Measurements from ENCODE around the gene BCOR. TPM values are rescaled to one million over a fixed set of nuclear protein-coding genes. Genes with fewer than 3 reads are reported as not detected.

BCOR gene
- total and polyA plus RNA-seq, 7 donors = 6.4 to 24.3 (median 18.3) TPM

- Histone ChIP-seq H3K27ac (no peak overlapping the region), H3K9me3 (no peaks in the 10 kb centered on the region), H3K27me3 (ENCODE audit: insufficient read depth in 3 of 3, low read length in 2 of 3) (peaks cover 0 to 52% (median 0%) of the 10 kb centered on the region in 3 donors), H3K4me1 (peaks cover 7% of the 10 kb centered on the region), H3K4me3 (no peak overlapping the region), H3K36me3 (ENCODE audit: insufficient read depth in 1 of 2, low read depth in 1 of 2) (no peaks in the 10 kb centered on the region)
- intact Hi-C loops (cut with DNase I) = no loop called here
- no peak for DNase-seq
- TF ChIP-seq CTCF (IDR thresholded peaks at IDR 0.05) = no peak
- no peak for ATAC-seq
- 79 to 97% (median 93%) methylated on average over 6 of the region's 6 CpGs for WGBS, 3 donors
These were observed 44.7 kb upstream of the BCOR start for GRCh38 chrX:40142417-40142816.

DNA sequence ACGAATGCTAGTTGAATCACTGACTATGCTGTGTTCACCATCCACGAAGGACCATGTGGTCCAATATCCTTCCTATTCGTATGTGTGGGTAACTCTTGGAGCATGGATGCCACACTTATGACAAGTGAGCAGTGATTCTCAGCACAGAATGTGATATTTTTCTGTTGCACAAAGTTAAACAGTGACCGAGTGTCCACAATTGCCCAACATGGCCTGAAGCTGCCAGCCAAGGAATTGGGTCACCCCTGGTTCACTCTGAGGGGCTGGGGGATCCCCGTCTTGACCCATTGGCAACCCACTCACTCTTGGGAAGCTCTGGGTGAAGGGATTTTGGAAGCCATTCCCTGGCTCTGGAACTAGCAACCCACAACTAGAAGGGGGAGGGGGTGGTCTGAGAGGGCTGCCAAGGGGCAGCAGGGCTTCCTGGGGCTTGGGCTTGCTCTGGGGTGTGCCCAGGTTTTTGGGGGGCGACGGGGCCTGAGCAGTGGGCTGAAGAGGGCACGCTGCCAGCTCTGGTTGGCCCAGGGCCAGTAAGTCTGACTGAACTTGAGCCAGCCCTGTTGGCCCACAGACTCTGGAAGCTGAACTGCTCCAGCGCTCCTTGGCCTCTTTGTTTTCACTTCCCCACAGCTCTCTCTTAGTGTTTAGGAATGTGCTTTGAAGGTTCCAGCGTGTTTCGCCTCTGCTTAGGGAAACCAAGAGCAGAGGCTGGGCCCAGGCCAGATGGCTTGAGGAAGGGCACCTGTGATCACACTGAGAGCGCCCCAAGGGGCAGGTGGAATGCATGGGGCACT lies 43.1 kb upstream of the BCOR start:
- Histone ChIP-seq H3K4me3 (no peak overlapping the region), H3K4me1 (no peaks in the 10 kb centered on the region), H3K9me3 (no peaks in the 10 kb centered on the region), H3K27me3 (ENCODE audit: insufficient read depth in 3 of 3, low read length in 2 of 3) (peaks cover 0 to 37% (median 0%) of the 10 kb centered on the region in 3 donors), H3K27ac (no peak overlapping the region), H3K36me3 (ENCODE audit: insufficient read depth in 1 of 2, low read depth in 1 of 2) (no peaks in the 10 kb centered on the region)
- DNase-seq = peak; percentile 44 to 70
- ATAC-seq = peak; percentile 39 to 71 (median 68)
- WGBS, 3 donors = 27 to 45% (median 30%) methylated on average over 10 to 12 of the region's 12 CpGs
- intact Hi-C loops (cut with DNase I) = no loop called here
- no peak for TF ChIP-seq CTCF (IDR thresholded peaks at IDR 0.05)

DNA sequence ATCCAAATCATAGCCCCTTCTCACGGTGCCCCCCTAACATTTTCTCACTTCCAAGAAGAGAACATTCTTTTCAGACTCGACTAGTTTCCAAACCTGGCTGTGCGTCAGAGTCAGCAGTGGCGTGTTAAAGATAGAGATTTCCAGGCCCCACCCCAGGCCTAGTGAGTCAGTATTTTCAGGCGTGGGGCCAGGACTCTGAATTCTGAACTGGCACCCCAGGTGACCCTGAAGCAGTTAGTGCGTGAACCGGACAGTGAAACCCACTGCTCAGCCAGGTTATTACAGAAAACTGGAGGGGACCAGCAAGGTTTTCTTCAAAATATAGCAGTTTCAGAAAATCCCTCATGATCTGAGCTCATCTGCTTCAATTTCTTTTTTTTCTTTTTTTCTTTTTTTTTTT lies 35.0 kb upstream of the BCOR start:
- Histone ChIP-seq H3K4me1 (peaks cover 20% of the 10 kb centered on the region), H3K4me3 (no peak overlapping the region), H3K9me3 (no peaks in the 10 kb centered on the region), H3K27ac (peak overlapping the region; percentile 71), H3K36me3 (ENCODE audit: insufficient read depth in 1 of 2, low read depth in 1 of 2) (no peaks in the 10 kb centered on the region), H3K27me3 (ENCODE audit: insufficient read depth in 3 of 3, low read length in 2 of 3) (no peaks in the 10 kb centered on the region)
- ATAC-seq (peak; percentile 88 to 95 (median 90)), DNase-seq (peak; percentile 73 to 88)
- 9 to 41% (median 16%) methylated on average over 7 of the region's 7 CpGs for WGBS, 3 donors
- TF ChIP-seq CTCF (IDR thresholded peaks at IDR 0.05) = no peak
- intact Hi-C loops (cut with DNase I) = no loop called here

GRCh38 chrX:40131654-40132337 lies 34.0 kb upstream of the BCOR start:
- Histone ChIP-seq H3K36me3 (ENCODE audit: insufficient read depth in 1 of 2, low read depth in 1 of 2) (no peaks in the 10 kb centered on the region), H3K27me3 (ENCODE audit: insufficient read depth in 3 of 3, low read length in 2 of 3) (peaks cover 0 to 5% (median 0%) of the 10 kb centered on the region in 3 donors), H3K4me3 (no peak overlapping the region), H3K9me3 (no peaks in the 10 kb centered on the region), H3K4me1 (peaks cover 20% of the 10 kb centered on the region), H3K27ac (peak overlapping the region; percentile 71)
- no peak for TF ChIP-seq CTCF (IDR thresholded peaks at IDR 0.05)
- DNase-seq (no peak), ATAC-seq (peak; percentile 26 to 56 (median 48))
- intact Hi-C loops (cut with DNase I) = no loop called here
- WGBS, 3 donors = 60 to 62% (median 62%) methylated on average over 8 to 10 of the region's 10 CpGs

Measured in psoas muscle (tissue), 8 donors.